ENCODE results near the gene OTUD3.
A peak's percentile ranks its signal among the peaks of the same experiment; 100 is the strongest.
"Not testable (repeated sequence)": the region's sequence is repeated elsewhere in the genome, so short reads cannot be mapped to it uniquely, and the experiment has no call there.

Gene OTUD3

DNA sequence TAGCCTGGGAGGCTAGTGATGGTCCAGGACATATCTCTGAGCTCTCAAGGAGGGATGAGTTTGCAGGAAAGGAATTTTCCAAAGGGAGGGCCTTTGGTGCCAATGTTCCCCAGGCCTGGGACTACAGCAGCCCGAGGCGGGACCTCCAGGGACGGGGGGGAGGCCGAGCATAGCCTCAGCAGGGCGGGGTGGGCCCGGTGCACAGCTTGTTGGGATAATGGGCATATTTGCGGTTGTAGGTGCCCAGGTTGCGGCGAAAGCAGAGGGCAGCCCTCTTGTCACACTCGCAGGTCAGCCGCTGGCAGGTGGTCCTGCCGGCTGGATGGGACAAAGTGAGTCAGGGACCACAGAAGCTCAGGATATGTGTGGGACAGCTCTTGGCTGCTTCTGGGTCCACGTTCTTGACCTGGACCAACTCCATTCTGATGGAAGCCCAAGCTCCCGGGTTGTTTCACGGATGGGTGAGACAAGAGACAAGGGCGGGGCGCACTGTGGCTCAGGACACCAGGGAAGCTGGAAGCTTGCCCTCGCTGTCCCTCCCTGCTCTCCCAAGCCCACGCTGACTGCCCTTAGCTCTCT lies 38.0 kb downstream of the OTUD3 start:
- no peak for DNase-seq (ENCODE audit: low spot score)

DNA sequence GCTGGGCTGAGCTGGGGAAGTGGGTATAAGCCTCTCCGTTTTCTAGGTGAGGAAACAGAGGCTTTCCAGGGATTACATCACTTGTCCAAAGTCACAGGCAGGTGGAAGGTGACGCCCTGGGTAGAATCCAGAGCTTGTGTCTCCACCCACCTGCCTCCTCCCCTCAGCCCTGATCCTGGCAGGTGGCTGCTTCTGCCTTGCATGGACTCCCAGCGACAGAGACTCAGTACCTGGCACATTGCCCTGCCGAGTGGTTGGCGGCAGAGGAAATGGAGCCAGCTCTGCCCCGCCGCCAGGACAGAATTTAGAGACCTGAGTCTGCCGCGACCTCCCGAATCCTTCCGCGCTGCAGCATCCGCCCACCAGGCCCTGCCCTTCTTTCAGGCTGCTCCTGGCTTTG lies 39.1 kb downstream of the OTUD3 start:
- DNase-seq (ENCODE audit: low spot score) = no peak

DNA sequence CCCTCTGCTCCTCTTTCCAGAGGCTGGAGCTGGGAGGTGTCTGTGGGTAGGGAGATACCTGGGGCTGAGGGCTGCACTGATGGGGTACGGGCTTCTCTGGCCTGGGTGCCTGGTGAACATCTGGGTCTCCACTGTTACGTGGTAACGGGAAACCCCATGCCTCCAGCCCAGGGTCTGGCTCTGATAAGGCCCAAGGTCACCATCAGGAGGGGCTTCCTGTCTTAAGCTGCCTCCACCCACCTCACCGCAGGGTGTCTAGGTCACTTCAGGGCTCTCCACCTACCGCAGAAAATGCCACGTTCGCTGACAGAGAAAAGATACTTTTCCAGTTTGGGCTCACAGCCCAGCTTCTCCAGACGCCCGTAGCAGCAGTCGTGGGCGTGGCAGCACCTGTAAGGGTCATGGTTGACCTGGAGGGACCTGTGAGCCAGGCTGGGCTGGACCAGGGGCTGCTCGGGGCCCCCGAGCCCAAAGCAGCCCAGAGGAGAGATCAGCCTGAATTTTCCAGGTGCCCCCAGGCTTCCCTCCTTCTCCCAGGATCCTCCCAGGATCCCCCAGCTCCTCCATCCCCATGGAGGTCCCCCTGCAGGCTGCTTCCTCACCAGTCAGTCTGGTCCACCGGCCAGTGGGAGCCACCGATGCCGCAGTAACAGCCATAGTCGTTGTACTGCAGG lies 40.0 kb downstream of the OTUD3 start:
- no peak for DNase-seq (ENCODE audit: low spot score)

DNA sequence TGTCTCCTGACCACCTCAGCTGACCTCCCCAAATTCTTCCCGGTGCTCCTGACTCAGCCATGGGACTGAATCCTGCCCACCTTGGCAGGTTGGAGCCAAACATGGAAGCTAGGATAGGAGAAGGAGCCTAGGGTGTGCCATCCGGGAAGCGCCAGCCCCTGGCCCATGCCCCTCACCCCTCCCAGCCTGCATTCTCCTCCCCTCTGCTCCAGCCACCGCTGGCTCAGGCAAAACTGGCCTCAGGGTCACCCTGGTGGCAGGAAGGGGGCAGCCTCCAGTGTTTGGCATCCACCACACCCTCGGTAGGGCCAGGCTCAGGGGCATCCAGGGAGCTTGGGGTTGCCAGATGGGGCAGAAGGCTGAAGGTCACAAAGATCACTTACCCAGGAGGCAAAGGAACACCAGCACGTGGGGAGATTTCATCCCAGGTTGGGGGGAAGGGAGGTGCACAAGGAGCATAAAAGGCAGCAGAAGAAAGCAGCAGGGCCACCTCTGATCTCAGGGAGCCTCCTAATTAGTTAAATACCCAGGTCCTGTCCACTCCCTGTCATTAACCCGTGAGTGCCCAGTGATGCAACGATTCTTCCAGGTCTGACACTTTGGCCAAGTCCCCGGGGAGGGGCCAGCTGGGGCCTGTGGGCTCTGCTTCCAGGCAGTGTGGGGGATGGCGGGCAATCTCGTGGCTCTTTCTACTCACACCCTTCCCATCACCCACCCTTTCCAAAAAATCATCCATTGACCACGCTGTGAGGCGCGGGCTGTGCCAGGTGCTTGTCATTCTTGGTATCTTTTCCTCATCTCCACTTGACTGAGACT lies 41.1 kb downstream of the OTUD3 start, which contains the start of gene PLA2G2E:
TSS of gene PLA2G2E (minus strand) at position 481 of the 816 bp plus-strand sequence. CDS start at position 423, 58 bp downstream.
- DNase-seq (ENCODE audit: low spot score) = no peak

DNA sequence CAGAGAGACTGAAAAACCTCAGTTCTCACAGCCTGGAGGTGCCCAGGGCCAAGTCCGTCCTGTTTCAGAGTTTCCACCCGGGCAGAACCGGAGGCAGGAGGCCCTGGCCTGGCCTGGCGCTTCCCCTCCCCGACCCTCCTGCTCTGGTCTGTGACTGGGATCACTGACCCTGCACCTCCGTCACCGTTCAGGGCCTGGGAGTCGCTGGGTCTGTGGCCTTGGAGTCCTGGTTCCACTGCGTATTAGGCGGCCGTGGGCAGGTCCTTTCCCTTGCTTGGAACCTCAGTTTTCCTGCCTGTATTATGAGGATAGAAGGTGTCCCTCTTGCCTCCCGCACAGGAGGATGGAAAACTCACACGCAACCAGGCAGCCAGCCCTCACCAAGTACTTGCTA lies 41.8 kb downstream of the OTUD3 start:
- no peak for DNase-seq (ENCODE audit: low spot score)

DNA sequence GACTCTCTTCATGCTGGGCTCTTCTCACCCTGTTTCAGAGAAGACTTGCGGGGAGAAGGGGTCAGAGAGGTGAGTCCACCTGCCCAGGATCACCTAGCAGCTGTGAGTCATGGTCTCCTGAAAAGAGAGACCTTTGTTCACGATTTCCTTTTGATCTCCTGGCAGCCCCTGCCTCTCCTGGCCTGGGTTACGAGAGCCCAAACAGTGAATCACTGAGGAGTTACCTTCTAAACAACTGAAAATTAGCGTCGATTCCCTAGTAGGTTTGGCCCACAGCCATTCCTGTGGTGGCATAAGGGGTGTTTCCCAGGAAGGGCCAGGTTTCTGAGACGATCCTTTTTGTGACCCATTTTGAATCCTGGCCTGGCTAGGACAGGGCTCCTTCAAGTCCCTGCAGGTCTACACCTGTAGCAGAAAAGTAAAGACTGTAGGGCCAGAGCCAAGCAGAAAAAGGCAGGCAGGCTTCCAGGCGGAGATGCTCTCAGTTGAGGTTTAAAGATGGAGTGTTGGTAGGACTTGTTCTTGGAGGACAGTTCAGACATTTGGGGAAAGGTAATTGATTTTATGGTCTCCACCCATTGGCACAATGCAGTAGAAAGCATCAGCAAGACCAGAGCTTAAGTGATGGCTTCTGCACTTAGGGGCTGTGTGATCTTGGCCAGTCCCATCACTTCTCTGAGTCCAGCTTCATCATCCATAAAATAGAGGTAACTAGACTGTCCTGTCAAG lies 43.3 kb downstream of the OTUD3 start:
- DNase-seq (ENCODE audit: low spot score) = no peak

DNA sequence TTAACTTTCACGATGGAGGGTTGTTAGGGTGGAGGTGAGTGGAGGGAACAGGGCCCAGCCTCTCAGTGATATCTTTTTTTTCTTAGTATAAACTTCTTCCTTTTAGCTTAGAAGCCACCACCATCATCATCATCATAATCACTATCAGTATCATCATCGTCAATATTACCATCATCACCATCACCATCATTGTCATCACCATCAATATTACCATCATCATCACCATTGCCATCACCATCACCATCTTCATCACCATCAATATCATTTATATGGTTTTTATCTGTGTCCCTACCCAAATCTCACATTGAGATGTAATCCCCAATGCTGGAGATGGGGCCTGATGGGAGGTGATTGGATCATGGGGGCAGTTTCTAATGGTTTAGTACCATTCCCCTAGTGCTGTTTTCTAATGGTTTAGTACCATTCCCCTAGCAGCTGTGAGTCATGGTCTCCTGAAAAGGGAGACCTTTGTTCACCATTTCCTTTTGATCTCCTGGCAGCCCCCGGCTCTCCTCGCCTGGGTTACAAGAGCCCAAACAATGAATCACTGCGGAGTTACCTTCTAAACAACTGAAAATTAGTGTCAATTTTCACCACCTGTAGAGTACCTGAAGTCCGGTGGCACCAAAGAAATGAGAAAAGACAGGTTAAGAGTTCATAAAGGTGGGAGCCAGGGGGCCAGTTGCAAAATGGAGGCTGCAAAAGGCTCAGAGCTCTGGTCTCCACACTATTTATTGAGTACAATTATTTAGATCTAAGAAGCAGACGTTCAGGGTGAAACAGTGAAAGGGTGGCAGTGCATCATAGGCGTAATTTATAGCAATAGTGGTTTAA lies 44.3 kb downstream of the OTUD3 start:
- DNase-seq (ENCODE audit: low spot score) = no peak

DNA sequence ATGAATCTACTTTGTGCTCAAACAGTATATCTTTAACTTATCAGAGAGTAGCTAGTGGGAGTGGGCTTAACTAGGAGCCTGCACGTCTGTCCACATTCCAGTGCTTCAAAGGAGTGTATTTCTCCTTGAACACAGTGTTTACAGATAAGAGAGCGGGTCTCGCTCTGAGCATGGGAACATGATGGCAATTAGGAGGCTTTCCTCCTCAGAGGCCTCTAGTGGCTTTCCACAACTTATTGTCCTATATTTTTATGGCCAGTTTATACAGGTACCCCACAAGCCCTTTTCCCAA lies 44.9 kb downstream of the OTUD3 start:
- not testable (repeated sequence) for DNase-seq (ENCODE audit: low spot score)

DNA sequence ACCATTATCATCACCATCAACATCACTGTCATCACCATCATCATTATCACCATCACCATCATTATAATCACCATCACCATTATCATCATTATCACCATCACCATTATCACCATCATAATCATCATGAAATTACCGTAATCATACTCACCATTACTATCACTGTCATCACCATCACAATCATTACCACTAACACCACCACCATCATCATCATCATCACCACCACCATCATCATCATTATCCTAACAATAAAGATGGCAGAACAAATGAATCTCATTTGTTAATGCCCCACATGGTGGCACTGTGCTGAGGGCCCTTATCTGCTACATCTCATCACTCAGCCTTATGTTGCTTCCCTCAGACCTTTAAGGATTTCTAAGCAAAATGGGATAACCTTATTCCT lies 50.7 kb downstream of the OTUD3 start:
- no peak for DNase-seq (ENCODE audit: low spot score)

DNA sequence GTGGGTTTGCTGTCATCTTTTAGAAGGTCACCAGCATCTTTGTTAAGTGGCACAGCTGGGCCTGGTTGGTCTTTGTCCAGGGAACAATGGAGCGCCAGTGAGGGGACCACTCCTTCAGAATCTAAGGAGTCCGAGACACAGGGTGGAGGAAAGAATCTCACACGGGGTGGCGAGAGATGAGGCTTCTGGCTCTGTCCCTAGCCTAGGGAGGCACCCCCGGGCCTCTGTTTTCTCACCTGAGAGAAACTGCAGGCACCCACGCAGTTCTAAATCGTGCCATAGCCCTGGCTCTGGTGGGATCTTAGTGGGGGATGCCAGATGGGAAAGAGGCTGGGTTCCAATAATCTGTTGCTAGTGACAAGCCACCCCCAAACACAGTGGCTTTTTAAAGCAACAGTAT lies 52.1 kb downstream of the OTUD3 start:
- DNase-seq (ENCODE audit: low spot score) = no peak

DNA sequence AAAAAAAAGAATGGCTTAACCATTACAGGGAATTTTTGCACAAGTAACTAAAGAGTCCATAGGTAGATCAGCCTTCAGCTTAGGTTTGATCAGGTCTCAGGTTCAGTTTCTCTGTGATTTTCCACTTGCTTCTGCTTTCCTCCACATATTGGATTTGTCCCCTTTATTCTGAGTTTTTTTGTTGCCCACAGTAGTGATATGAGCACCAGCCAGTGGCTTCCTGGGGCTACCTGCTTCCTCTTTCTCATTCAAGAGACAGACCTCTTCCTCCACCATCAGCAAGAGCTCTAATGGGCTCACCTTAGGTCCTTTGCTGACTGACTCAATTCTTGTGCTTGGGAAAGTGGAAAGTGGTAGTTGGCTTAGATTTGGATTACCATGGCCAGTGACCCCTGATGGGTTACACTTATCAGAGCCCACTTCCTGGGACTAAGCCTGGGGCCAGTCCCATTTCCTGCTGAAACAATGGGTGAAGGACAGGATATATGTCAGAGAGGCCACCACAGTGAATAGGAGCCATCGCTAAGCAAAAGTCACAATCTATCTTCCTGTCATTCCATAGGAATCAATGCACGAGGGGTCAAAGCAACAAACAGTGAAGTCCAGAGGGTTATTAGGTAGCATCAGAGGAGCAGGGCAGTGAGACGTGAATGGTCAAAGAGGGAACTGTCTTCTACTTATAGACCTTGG lies 54.0 kb downstream of the OTUD3 start:
- no peak for DNase-seq (ENCODE audit: low spot score)

DNA sequence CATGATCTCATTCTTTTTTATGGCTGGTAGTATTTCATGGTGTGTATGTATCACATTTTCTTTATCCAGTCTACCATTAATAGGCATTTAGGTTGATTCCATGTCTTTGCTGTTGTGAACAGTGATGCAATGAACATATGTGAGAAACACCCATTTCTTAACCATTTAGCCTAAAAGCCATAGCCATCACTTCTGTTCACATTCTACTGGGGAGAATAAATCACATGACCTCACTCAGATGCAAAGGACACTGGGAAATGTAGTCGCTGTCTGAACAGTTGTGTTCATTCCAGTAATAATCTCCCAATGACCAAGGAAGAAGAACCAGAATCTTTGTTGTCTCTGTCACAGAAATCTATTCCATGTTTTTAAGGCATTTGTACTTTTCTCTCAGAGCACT lies 56.3 kb downstream of the OTUD3 start:
- DNase-seq (ENCODE audit: low spot score) = no peak

DNA sequence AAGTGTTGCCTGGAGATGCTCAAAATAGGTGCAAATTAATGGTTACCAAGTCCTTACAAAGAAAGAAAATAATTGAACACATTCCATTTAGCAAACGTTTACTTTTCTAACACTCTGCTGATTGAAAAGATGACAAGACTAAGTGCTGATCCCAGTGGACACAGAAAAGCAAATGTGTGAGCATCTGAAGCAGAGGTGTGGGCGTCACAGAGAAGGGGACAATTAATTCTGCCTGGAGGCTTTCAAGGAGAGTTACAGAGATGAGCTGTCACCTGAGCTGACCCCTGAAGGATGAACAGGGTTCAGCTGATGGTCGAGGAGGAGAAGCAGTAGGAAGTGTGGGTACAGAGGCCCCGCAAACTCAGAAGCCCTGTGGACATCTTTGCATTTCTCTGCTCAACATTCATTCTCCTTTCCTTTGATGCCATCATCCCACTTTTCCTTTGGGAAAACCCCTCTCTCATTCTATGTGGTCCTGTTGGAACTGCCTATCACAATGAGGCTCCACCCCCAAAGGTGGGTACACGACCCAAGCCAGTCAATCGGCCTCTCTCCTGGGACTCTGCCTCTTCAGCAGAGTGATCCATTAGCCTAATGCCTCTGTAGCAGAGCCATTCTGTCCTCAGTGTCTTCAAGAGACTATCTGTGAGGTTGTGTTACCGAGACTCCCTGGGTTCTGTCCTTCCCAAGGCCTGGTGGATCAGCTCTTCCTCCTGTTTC lies 58.5 kb downstream of the OTUD3 start:
- no peak for DNase-seq (ENCODE audit: low spot score)

DNA sequence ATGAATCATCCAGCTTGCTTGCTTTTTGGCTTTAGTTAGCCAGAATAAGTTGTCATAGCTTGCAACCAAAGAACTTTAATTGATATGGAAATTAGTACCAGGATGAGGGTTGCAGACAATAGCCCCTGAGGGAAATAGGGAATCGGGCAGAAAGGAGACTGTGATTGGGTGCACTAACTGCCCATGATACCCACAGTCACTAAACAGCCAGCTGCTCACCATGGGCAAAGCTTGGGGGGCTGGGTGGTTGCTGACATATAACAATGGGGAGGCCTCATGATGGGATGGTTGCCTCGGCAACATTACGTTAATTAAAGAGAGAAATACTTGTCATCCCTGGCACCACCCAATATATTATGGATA lies 59.0 kb downstream of the OTUD3 start:
- DNase-seq (ENCODE audit: low spot score) = no peak

DNA sequence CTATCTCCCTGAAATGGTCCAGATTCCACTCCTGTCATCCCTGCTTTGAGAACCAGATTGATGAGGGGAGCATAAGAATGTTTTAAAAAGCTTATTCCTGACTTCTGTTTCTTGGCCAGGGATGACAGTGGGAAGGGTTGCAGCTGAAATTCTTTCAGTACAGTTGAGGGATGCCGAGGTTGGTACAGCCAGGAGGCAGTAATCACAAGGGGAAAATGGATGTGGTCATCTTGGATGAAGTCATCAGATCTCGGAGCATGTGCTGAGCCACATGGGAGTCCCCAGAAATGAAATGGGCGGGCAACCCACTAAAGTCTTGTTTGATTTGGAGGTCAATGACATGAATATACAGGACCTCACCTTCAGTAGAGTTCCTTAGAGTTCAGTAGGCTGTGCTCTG lies 59.9 kb downstream of the OTUD3 start:
- DNase-seq (ENCODE audit: low spot score) = no peak

DNA sequence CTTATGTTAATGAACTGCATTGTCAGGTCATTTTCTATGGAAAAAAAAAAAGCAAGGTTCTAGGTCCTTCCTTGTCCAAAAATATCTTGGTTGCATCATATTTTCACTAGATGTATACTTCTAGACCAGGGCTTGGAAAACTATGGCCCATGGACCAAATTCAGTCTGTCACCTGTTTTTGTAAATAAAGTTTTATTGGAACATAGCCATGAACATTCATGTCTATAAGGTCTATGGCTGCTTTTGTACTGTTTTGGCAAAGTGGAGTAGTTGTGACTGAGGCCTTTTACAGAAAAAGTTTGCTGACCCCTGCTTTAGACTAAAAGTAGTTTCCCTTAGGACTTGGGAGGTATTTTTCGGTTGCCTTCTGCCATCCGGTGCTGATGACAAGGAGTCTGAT lies 60.5 kb downstream of the OTUD3 start:
- DNase-seq (ENCODE audit: low spot score) = no peak

DNA sequence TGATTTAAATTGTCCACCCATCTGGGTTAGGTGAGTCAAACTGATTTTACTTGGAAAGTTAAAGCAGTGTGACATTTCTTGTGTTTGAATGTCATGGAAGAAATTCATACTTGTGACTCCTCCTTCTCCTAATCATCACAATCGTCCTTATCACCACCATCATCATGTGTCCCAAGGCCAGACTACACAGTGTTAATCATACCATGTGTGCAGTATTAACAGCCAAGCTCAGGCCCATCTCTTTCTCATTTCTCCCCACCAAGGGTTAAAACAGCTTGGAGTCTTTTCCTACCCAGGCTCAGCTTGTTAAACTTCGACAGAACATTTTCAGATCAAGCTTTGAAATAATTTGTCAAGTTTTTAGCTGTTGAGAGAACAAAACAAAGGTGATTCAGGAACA lies 63.7 kb downstream of the OTUD3 start:
- DNase-seq (ENCODE audit: low spot score) = no peak

DNA sequence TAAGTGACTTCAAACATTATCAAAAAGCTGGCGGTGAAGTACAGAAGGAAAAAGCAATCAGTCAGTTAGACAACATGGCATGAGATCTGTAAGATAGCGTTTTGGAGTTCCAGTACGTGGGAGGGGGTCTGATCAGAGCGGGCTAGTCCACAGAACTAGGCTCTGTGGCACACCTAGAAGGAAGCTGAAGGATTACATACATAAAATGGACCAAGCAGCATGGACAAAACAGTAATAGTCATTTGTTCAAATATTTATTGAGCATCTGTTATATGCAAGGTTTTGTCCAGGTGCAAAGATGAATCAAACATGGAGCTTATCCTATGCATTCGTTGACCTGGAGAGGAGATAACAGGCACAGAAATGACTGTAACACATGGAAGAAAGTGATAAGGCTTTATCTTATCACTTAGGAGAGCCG lies 64.1 kb downstream of the OTUD3 start:
- DNase-seq (ENCODE audit: low spot score) = no peak

DNA sequence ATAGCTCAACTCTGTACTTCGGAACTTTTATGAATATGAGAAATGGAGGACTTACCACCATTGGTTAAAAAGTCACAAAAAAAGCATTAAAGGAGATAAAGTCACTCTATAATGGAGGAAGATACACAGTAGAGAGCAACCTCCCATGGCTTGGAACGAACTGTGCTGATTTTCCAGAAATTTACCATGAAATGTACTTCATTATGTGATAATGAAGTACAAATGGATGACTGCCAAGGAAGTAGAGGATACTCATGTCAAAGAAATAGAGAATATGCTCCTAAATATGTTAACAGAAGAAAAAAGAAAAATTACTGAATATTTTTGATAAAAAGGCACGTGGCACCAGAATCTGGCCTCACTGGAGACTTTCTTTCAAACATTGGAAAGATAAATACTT lies 64.8 kb downstream of the OTUD3 start:
- DNase-seq (ENCODE audit: low spot score) = no peak

DNA sequence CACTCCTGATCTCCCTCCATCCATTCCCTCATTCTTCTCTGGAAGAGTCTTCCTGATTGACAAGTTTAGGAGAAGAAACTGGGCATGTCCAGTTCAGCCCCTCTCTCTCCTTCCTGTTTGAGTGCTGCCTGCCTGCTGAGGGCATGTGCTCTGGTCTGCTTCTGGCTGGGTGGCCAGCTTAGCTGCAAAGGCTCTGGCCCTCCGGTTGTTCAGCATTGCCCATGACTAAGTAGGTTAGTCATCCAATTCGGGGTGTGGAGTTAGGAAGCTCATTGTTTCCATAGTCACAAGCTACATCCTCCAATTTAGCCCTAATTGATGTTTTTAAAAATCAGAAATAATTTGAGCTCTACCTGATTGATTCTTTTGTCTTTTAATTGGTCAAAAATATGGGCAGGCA lies 66.8 kb downstream of the OTUD3 start:
- peak; percentile 35 for DNase-seq (ENCODE audit: low spot score)

DNA sequence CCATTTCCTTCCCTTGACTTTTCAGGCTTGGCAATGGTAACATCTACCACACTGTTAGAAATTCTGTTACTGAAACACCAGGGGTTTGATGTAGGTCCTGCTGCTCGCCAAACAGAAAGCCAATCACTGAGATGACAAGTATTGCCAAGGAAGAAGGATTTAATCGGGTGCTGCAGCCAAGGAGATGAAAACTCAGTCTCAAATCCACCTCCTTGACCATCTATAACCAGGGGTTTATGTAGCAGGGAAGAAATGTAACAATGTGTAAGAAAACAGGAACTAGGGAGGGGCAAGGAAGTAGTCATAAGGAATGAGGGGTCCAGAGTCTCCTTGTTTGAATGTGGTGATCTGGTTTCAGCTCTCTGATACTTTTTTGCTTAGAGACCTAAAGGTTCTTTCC lies 71.9 kb downstream of the OTUD3 start:
- DNase-seq (ENCODE audit: low spot score) = no peak
